HG03571 (cell line): ENCODE data around the gene FNTB.

Experiments
- ATAC-seq: cut with Tn5 transposase; IDR thresholded peaks from one replicate; pipeline ENCODE4 v1.9.1; 2021; ENCODE audit not compliant: unreplicated experiment

The FNTB gene

GRCh38 chr14:64952598-64953309 lies 33.9 kb upstream of the FNTB start:
- peak; percentile 45 for ATAC-seq

- ATAC-seq, result no peak
These were observed 33.4 kb upstream of the FNTB start for GRCh38 chr14:64953310-64953654.

- ATAC-seq, result no peak
These were observed 33.0 kb upstream of the FNTB start for GRCh38 chr14:64953661-64954060.

- ATAC-seq, result no peak
These were observed 32.0 kb upstream of the FNTB start for GRCh38 chr14:64954491-64955240.

GRCh38 chr14:64955297-64955696 lies 31.4 kb upstream of the FNTB start:
- ATAC-seq, result no peak

- no peak for ATAC-seq
These were observed 29.8 kb upstream of the FNTB start for GRCh38 chr14:64956697-64957406.

- no peak for ATAC-seq
These were observed 28.5 kb upstream of the FNTB start for GRCh38 chr14:64958201-64958600.

- ATAC-seq, result no peak
These were observed 28.0 kb upstream of the FNTB start for GRCh38 chr14:64958743-64959142.

GRCh38 chr14:64960762-64961276 lies 25.9 kb upstream of the FNTB start:
- ATAC-seq, result no peak

- ATAC-seq, result no peak
These were observed 23.1 kb upstream of the FNTB start for GRCh38 chr14:64963611-64964010.

- no peak for ATAC-seq
These were observed 21.2 kb upstream of the FNTB start for GRCh38 chr14:64965356-64966000.

GRCh38 chr14:64966976-64967375 lies 19.7 kb upstream of the FNTB start:
- ATAC-seq, result no peak

- no peak for ATAC-seq
These were observed 18.5 kb upstream of the FNTB start for GRCh38 chr14:64968167-64968566.

- ATAC-seq, result no peak
These were observed 18.0 kb upstream of the FNTB start for GRCh38 chr14:64968651-64969050.

- ATAC-seq, result no peak
These were observed 16.7 kb upstream of the FNTB start for GRCh38 chr14:64970041-64970440.

- ATAC-seq, result no peak
These were observed 15.8 kb upstream of the FNTB start for GRCh38 chr14:64970776-64971477.

GRCh38 chr14:64971491-64971942 lies 15.2 kb upstream of the FNTB start:
- ATAC-seq, result no peak

GRCh38 chr14:64971943-64972791 lies 14.5 kb upstream of the FNTB start, which contains the start of gene RAB15:
TSS of gene RAB15 (minus strand) at chr14:64972336. CDS start at chr14:64972076, 260 bp downstream.
- no peak for ATAC-seq

- ATAC-seq, result no peak
These were observed 13.7 kb upstream of the FNTB start for GRCh38 chr14:64973026-64973442.

- no peak for ATAC-seq
These were observed 12.9 kb upstream of the FNTB start for GRCh38 chr14:64973826-64974225.
